GM12873 (cell line): ENCODE results near the gene NAV2.

Experiments
- TF ChIP-seq, protein P1 (sequence below): IDR thresholded peaks from 2 replicates; pipeline ENCODE4 v1.5.1; 2012; ENCODE audit warnings: low read depth, mild to moderate bottlenecking, moderate library complexity, low read length, control low read depth; ENCODE audit not compliant: insufficient read depth; ENCODE audit errors: missing control alignments

The NAV2 gene

DNA sequence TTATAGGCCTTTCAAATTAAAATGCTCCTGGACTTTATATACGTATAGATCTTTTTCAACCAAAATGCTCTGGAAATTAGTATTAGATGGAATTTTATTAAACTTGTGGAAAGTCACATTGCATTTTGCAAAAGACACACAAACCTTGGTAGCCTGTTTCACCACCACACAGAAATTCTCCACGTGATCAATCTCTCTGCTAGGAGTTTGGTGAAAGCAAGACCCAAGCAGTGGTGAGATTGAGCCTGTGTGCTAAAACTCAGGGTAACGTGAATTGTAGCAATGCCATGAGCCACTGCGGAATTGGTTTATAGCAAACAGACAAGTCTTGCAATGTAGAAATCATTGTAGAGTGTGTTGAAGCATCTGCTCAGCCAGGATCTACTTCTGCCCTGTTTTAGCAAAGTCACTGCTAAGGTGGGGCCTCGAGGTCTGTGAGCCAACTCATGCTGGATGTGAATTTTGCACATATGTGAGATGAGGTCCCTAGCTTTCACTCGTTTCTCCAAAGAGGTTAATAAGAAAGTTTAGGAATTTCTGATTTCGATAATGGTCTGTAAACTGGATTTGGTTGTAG, 262.9 kb downstream of the NAV2 start:
- TF ChIP-seq, protein P1, sequence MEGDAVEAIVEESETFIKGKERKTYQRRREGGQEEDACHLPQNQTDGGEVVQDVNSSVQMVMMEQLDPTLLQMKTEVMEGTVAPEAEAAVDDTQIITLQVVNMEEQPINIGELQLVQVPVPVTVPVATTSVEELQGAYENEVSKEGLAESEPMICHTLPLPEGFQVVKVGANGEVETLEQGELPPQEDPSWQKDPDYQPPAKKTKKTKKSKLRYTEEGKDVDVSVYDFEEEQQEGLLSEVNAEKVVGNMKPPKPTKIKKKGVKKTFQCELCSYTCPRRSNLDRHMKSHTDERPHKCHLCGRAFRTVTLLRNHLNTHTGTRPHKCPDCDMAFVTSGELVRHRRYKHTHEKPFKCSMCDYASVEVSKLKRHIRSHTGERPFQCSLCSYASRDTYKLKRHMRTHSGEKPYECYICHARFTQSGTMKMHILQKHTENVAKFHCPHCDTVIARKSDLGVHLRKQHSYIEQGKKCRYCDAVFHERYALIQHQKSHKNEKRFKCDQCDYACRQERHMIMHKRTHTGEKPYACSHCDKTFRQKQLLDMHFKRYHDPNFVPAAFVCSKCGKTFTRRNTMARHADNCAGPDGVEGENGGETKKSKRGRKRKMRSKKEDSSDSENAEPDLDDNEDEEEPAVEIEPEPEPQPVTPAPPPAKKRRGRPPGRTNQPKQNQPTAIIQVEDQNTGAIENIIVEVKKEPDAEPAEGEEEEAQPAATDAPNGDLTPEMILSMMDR, result no peak

DNA sequence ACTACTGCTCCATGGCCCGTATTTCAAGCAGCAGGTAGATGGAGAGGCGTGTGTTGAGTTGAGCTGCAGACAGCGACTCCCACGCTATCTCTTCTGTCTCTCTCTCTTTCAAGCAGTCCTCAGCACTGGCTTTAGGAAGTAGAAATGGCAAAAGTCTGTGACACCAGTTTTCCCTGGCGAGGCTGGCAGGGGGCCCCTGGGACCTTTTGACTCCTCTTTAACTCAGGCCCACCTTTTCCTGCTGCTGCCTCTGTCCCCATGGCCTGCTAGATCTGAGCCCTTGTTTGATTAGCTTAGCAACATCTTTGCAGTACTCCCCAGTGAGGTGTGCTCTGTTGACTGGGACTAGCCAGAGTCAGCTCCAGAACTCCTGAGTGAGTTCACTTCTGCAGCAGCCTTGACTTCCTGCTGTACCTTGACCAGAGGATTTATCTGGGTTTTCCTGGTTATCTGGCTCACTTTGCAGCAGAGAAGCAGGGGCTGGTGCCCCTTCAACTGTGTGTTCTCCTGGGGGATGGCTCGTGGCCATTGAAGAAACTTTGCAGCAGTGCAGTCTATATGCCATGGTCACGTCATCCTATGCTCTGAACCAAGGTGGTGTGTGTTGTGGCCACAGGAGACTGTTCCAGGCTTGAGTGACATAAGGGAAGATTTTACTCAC, 263.8 kb downstream of the NAV2 start:
- TF ChIP-seq, protein P1, result no peak

DNA sequence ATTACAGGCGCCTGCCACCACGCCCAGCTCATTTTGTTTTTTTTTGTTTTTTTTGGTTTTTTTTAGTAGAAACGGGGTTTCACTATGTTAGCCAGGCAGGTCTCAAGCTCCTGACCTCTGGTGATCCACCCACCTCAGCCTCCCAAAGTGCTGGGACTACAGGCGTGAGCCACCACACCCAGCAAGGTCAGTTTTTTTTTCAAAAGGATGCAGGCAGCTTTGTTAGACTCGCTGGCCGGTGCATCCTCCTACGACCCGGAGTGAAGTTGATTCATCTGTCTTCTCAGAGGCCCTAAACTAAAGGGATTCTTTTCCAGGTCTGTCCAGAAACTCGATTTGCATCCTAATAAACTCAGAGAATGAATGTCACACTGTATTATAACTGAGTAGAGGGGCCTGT, 265.3 kb downstream of the NAV2 start:
- TF ChIP-seq, protein P1, result no peak

DNA sequence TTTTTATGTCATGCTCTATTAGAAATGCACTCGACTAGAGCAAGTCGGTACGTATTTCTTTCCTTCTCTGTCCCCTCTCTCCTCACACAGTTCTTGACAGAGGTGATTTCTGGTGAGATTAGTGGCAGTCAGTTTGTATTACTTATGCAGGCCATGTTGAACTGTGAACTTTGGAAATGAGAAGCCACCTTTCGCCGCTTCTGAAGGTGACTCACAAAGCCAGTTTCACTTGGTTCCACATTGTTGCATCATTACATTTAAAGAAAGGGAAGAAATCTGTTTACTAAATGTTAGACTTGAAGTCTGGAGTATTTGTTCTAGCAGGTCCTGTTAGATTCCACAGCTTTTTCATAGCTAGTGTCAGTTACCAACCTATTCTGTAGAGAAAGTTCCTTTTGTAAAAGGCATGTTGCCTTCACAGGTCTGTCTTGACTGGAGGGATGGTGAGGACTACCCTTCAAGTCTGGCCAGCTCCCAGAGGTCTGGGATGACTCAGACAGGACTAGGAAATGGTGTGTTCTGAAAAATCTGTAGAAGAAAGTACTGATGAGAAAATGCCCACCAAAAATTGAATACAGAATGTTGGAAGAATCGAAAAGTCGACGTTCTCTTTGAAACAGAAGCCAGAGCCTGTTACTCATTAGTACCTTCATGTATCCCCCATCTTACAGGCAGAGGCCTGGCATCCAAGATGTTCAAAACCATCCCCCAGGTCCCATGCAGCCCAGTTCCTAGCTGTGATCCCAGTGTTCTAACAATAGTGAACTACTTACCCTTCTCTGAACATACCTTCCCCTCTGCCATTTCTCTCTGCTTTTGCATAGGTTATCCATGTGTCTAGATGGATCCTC, 266.3 kb downstream of the NAV2 start:
- TF ChIP-seq, protein P1, result no peak

DNA sequence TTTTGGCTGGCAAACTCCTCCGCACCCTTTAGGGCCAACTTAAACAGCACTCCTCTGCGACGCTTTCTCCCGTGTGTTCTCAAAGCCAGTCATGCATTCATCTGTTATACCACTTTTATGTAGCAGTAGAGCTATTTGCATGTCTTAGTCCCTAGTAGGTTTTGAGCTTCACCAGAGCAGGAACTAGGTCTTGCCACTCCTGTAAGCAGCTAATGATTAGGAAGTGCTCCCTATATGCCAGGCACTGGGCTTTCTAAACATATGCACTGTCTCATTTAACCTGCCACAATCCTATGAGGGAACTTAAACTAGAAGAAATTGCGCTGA, 266.8 kb downstream of the NAV2 start:
- TF ChIP-seq, protein P1, result no peak

DNA sequence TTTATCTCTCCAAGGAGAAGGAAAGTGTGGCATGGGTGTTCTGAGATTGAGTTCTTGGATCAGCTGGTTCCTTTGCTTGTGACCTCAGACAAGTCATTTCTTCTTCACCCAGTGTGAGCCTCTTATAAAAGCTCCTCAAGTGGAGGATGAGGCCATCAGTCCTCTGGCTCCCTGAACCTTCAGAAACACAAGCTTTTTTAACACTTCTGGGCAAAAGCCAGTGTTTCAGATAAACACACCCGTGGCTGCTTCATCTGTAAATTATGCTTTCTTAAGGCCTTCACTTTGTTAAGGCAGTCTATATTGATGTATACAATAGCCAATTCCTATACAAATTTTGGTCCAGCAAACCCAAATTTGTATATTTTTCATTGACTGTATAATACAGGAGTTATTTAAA, 267.8 kb downstream of the NAV2 start:
- TF ChIP-seq, protein P1, result no peak

DNA sequence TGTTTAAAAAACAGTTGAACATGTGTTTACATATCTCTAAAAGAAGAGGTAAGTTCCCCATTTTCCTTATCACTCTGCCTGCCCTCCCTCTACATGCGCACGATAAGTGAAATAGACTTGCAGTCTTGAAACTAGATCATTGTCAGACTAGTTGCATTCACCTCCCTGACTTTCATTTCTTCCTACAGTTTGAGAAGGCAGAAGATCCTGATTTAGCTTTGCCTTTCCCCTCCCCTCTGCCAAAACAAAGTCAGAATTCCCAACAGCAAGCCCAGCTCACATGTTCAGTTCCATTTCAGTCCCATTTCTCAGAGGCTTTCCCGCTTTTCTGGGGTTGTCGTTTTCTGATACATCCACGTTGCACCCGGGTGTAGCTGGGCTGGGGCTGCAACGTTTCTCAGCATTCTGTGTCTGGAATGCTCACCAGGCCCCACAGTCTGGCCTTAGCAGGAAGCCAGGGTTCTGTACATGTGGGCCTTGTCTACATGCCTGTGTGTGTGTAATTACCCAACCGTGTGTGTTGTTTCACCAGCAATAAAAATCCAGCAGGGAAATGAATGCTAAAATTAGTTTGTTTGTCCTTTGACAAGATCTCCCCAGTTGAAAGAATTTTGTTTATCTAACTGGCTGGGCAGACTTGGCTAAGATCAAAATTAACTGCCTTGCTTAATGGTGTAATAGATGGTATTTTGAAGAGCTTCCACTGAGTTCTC, 268.5 kb downstream of the NAV2 start:
- TF ChIP-seq, protein P1, result no peak
